SU-DHL-6 (cell line): ENCODE measurements around the gene PCYT2.
A peak's percentile ranks its signal among the peaks of the same experiment; 100 is the strongest.

Source experiments
- H2AFZ ChIP-seq: fragments of 200-600 bp; sonication (generic); 2 replicates; pipeline ENCODE4 v1.6.1; 2014; ENCODE audit warnings: low read depth, mild to moderate bottlenecking, moderate library complexity, mixed read lengths, antibody characterized with exemption, low read length; ENCODE audit not compliant: severe bottlenecking
- H3F3A ChIP-seq: fragments of 200-600 bp; shearing (Covaris generic); 2 replicates; pipeline ENCODE4 v1.6.0; 2016; ENCODE audit warnings: antibody characterized with exemption, mild to moderate bottlenecking; ENCODE audit not compliant: insufficient read depth
- H3K27ac ChIP-seq: fragments of 200-600 bp; sonication (generic); 2 replicates; pipeline ENCODE4 v1.5.1; 2016; ENCODE audit warnings: low read depth, mild to moderate bottlenecking, low read length, moderate library complexity, mixed read lengths
- H3K27me3 ChIP-seq: fragments of 200-600 bp; sonication (generic), shearing (Covaris generic); 2 replicates; pipeline ENCODE4 v1.6.0; 2014; ENCODE audit warnings: mild to moderate bottlenecking, low read length
- H3K36me3 ChIP-seq: fragments of 200-600 bp; sonication (generic); 2 replicates; pipeline ENCODE4 v1.6.1; 2014; ENCODE audit warnings: mild to moderate bottlenecking, low read length, mixed read lengths
- H3K4me2 ChIP-seq: fragments of 300-600, 200-600 bp; shearing (Covaris generic), sonication (generic); 2 replicates; pipeline ENCODE4 v1.6.0; 2014; ENCODE audit warnings: low read length, low read depth, mild to moderate bottlenecking; ENCODE audit not compliant: poor library complexity, severe bottlenecking
- H3K4me3 ChIP-seq: fragments of 200-600 bp; sonication (generic); 2 replicates; pipeline ENCODE4 v1.5.1; 2014; ENCODE audit warnings: antibody characterized with exemption, low read length, mild to moderate bottlenecking, mixed read lengths; ENCODE audit not compliant: insufficient read depth, poor library complexity, severe bottlenecking
- H3K79me2 ChIP-seq: fragments of 200-600 bp; sonication (generic); 2 replicates; pipeline ENCODE4 v1.6.1; 2014; ENCODE audit warnings: mild to moderate bottlenecking, low read length, moderate library complexity; ENCODE audit not compliant: insufficient read depth
- H3K9ac ChIP-seq: fragments of 200-600 bp; sonication (generic); 2 replicates; pipeline ENCODE4 v1.7.0; 2014; ENCODE audit warnings: mild to moderate bottlenecking, low read length
- H3K9me2 ChIP-seq: fragments of 200-600 bp; sonication (generic); replicated peaks from 2 replicates; pipeline ENCODE4 v1.6.1; 2014; ENCODE audit warnings: low read length; ENCODE audit not compliant: insufficient read depth
- H3K9me3 ChIP-seq: fragments of 200-600 bp; sonication (generic); 2 replicates; pipeline ENCODE4 v1.6.1; 2014; ENCODE audit warnings: low read length, mixed read lengths; ENCODE audit not compliant: insufficient read depth
- H4K20me1 ChIP-seq: fragments of 200-600 bp; sonication (generic); 2 replicates; pipeline ENCODE4 v1.6.1; 2014; ENCODE audit warnings: low read depth, mild to moderate bottlenecking, antibody characterized with exemption, low read length, moderate library complexity, mixed read lengths
- CTCF ChIP-seq: fragments of 200-600 bp; sonication (generic); IDR thresholded peaks from one replicate; pipeline ENCODE4 v1.5.1; 2017; ENCODE audit warnings: antibody characterized with exemption, mild to moderate bottlenecking, low read length, moderate library complexity; ENCODE audit not compliant: insufficient read depth, poor library complexity, severe bottlenecking
- EZH2phosphoT487 ChIP-seq: fragments of 200-600 bp; sonication (generic), shearing (Covaris generic); conservative IDR thresholded peaks from 2 replicates; pipeline ENCODE4 v1.6.1; 2018; ENCODE audit warnings: mild to moderate bottlenecking, antibody characterized with exemption, low read length, moderate library complexity, mixed read lengths

Gene PCYT2

GRCh38 chr17:81867991-81868673, 43.1 kb downstream of the PCYT2 start:
- H3K9me2 ChIP-seq = no peaks in the 10 kb centered on the region
- H3K36me3 ChIP-seq = 0 out of 2 replicates have a peak, but pooled peaks cover 4% of the 10 kb centered on the region
- H2AFZ ChIP-seq = no peak overlapping the region
- H3F3A ChIP-seq = peaks cover 47% of the 10 kb centered on the region
- H3K4me3 ChIP-seq = no peak overlapping the region
- peak overlapping the region; percentile 59 for H3K27ac ChIP-seq
- TF ChIP-seq EZH2phosphoT487 (no peak), CTCF (no peak)
- peaks cover 27% of the 10 kb centered on the region for H3K79me2 ChIP-seq
- no peaks in the 10 kb centered on the region for H3K9me3 ChIP-seq
- no peak overlapping the region for H3K9ac ChIP-seq
- no peak overlapping the region for H3K4me2 ChIP-seq
- H4K20me1 ChIP-seq = no peaks in the 10 kb centered on the region; the same call in 1 of the 2 replicates
- no peaks in the 10 kb centered on the region for H3K27me3 ChIP-seq

DNA sequence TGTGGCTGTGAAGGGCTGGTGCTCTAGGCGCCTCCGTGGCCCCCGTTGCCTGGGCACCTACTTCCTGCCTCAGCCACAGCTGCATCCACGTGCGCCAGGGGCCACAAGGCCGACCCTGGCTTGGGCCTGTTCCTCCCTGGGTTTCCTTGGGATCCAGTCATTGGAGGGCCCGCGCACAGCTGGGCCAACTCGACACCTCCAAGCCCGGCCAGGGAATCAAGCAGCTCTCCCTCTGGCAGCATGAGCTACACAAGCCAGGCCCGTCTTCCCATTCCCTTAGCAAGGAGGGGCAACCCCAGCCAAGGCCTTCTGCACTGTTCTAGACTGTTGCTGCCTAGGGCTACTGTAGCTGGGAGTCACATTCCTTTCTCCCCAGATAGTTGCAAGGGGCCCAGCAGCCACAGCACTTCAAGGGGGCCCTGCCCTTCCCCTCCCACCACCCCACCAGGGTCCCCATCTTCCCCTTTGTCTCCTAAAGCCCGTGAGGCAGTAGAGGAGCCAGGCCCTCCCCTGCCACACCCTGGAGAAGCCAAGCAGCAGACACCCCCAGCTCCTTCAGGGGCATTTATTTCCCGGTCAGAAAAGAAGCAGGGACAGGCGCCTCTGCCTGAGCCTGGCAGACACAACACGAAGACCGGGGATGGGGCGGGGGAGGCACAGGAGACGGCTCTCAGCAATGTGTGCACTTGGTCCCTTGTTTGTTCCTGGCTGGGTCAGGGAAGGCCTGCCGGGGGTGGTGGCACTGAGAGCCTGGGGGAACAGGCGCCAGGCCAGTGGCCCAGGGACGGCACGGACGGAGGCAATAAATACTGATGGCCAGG, 43.8 kb downstream of the PCYT2 start:
- no peak overlapping the region for H2AFZ ChIP-seq
- no peak overlapping the region for H3K4me2 ChIP-seq
- 0 out of 2 replicates have a peak, but pooled peaks cover 4% of the 10 kb centered on the region for H3K36me3 ChIP-seq
- peaks cover 44% of the 10 kb centered on the region for H3F3A ChIP-seq
- H3K9ac ChIP-seq = peak overlapping the region; percentile 18; the same call in 1 of the 2 replicates
- no peak overlapping the region for H3K4me3 ChIP-seq
- H3K79me2 ChIP-seq = peaks cover 34% of the 10 kb centered on the region
- H3K27ac ChIP-seq = peak overlapping the region; percentile 59
- H3K27me3 ChIP-seq = no peaks in the 10 kb centered on the region
- no peaks in the 10 kb centered on the region for H3K9me3 ChIP-seq
- TF ChIP-seq CTCF (no peak), EZH2phosphoT487 (no peak)
- no peaks in the 10 kb centered on the region; the same call in 1 of the 2 replicates for H4K20me1 ChIP-seq
- no peaks in the 10 kb centered on the region for H3K9me2 ChIP-seq

GRCh38 chr17:81866440-81867169, 44.6 kb downstream of the PCYT2 start:
- peaks cover 35% of the 10 kb centered on the region for H3K79me2 ChIP-seq
- H2AFZ ChIP-seq = no peak overlapping the region
- H3K27ac ChIP-seq = peak overlapping the region; percentile 59
- H3K9ac ChIP-seq = peak overlapping the region; percentile 18; the same call in 1 of the 2 replicates
- no peaks in the 10 kb centered on the region for H3K27me3 ChIP-seq
- H3K36me3 ChIP-seq = 0 out of 2 replicates have a peak, but pooled peaks cover 4% of the 10 kb centered on the region
- no peak overlapping the region for H3K4me3 ChIP-seq
- no peaks in the 10 kb centered on the region for H3K9me2 ChIP-seq
- no peak for TF ChIP-seq CTCF
- H3F3A ChIP-seq = peaks cover 44% of the 10 kb centered on the region
- no peaks in the 10 kb centered on the region; the same call in 1 of the 2 replicates for H4K20me1 ChIP-seq
- H3K4me2 ChIP-seq = no peak overlapping the region
- no peaks in the 10 kb centered on the region for H3K9me3 ChIP-seq
